Measurements from ENCODE around the gene PRRT1. TPM values are rescaled to one million over a fixed set of nuclear protein-coding genes. Genes with fewer than 3 reads are reported as not detected.
A peak's percentile ranks its signal among the peaks of the same experiment; 100 is the strongest.

Gene PRRT1
- polyA plus RNA-seq, 1 donor: 5.3 TPM

DNA sequence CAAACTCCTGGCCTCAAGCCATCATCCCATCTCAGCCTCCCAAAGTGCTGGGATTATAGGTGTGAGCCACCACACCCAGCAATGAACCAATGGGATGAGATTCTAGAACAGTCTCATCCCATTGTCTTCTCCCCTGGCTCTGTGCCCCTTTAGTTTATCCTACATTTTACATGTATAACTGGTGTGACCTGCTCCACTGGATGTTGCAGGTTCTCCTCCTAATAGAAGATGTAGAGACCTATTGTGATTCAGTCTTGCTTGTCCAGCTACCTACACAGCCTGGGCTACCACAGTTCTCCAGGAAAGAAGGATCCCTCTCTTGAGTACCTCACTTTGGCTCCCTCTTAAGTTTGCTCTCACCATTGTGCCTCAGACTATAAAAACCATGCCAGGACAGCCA is 19.6 kb downstream of the PRRT1 start:
- H3K36me3 ChIP-seq (ENCODE audit: control insufficient read depth, insufficient read depth, low read length): no peaks in the 10 kb centered on the region
- H3K27ac ChIP-seq (ENCODE audit: low read length): no peak overlapping the region
- H3K27me3 ChIP-seq (ENCODE audit: control insufficient read depth, insufficient read depth, low read length): no peaks in the 10 kb centered on the region
- H3K9me3 ChIP-seq (ENCODE audit: control insufficient read depth, low read depth, low read length): no peaks in the 10 kb centered on the region
- DNase-seq: no peak
- H3K4me1 ChIP-seq (ENCODE audit: control insufficient read depth, insufficient read depth, low read length): peaks cover 16% of the 10 kb centered on the region
- no peak overlapping the region for H3K4me3 ChIP-seq (ENCODE audit: low read length)

DNA sequence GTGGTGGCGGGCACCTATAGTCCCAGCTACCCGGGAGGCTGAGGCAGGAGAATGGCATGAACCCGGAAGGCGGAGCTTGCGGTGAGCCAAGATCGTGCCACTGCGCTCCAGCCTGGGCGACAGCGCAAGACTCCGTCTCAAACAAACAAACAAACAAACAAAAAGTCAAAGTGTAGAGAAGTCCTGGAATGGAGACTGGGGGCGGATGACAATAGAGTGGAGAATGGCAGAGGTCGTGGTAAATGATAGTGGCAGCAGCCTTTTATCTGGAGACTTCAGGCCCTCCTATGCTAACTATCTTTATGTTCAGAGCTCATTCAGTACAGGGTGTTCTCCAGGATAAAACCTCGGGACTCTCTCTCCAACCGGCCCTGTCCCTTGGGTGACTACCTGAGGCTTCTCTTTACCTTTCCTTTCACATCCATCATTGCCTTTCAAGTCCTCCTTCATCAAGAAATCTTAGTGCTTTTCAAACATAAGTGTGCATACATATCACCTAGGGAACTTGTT is 20.2 kb downstream of the PRRT1 start:
- H3K36me3 ChIP-seq (ENCODE audit: control insufficient read depth, insufficient read depth, low read length): peaks cover 4% of the 10 kb centered on the region
- H3K27me3 ChIP-seq (ENCODE audit: control insufficient read depth, insufficient read depth, low read length): no peaks in the 10 kb centered on the region
- no CpG with 5 or more reads among the region's 14 CpGs for WGBS (ENCODE audit: insufficient coverage, low lambda C conversion rate)
- DNase-seq: no peak
- H3K4me1 ChIP-seq (ENCODE audit: control insufficient read depth, insufficient read depth, low read length): peaks cover 22% of the 10 kb centered on the region
- no peak overlapping the region for H3K4me3 ChIP-seq (ENCODE audit: low read length)
- no peak overlapping the region for H3K27ac ChIP-seq (ENCODE audit: low read length)
- no peaks in the 10 kb centered on the region for H3K9me3 ChIP-seq (ENCODE audit: control insufficient read depth, low read depth, low read length)

DNA sequence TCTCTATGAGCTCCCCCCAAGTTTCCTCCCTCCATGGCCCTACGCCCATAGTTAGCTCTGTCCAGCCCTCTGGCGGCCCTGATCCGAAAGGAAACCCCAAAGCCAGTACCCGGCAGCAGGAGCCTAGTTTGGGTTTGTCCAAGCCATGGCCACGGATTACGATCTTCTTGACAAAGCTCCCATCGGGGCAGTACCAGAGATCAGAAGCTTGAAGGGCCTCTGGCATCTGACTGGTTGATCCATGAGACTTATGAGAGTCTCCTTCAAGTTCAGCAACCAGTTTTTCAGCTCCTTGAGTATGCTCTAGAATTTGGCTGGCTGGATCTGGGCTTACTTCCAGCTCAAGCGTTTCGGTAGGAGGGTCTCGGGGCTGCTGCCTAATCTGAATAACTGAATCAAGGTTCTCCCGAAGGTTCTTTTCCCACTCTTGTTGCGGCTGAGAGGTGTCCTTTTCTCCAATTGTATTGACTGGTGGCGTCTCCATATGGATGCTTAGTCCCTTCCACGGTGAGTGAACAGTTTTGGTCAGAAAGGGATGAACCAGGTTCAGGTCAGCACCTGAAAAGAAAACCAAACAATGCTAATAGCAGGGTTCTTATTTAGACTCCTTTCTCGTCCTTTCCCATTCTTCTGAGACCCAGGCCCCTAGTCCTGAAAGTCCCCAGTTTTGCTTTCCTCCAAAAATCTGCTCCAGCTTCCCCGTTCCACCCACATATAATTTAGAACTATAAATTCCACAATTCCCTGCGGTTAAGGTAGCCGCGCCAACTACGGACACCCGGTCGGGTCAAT is 22.2 kb downstream of the PRRT1 start:
- no peak for DNase-seq
- H3K9me3 ChIP-seq (ENCODE audit: control insufficient read depth, low read depth, low read length): no peaks in the 10 kb centered on the region
- no CpG with 5 or more reads among the region's 22 CpGs for WGBS (ENCODE audit: insufficient coverage, low lambda C conversion rate)
- H3K36me3 ChIP-seq (ENCODE audit: control insufficient read depth, insufficient read depth, low read length): peaks cover 17% of the 10 kb centered on the region
- H3K27me3 ChIP-seq (ENCODE audit: control insufficient read depth, insufficient read depth, low read length): no peaks in the 10 kb centered on the region
- H3K4me3 ChIP-seq (ENCODE audit: low read length): peak overlapping the region; percentile 70
- H3K4me1 ChIP-seq (ENCODE audit: control insufficient read depth, insufficient read depth, low read length): peaks cover 24% of the 10 kb centered on the region
- peak overlapping the region; percentile 76 for H3K27ac ChIP-seq (ENCODE audit: low read length)

DNA sequence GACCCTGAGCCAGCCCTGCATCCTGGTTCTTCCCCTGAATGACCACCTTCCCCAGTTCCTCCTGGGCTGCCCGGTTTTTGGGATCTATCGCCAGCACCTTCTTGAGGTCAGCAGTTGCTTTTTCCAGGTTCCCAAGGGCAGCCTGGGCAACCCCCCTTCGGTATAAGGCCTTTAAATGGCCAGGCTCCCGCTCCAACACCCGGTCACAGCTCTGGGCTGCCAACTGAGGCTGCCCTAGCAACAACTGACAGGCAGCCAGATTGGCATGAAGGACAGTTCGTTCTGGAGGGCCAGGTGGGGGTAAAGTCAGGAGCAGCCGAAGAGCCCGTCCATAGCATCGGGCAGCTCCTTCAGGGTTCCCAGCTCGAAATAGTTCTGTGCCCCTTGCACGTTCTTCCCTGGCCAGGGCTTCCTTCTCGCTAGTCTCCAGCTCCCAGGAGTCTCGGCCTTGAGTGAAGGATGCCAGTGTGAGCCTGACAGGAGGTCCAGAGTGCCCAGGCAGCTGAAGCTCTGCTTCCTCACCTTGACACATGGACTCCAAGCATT is 22.9 kb downstream of the PRRT1 start:
- Histone ChIP-seq H3K27ac (ENCODE audit: low read length) (no peak overlapping the region), H3K36me3 (ENCODE audit: control insufficient read depth, insufficient read depth, low read length) (peaks cover 24% of the 10 kb centered on the region), H3K27me3 (ENCODE audit: control insufficient read depth, insufficient read depth, low read length) (no peaks in the 10 kb centered on the region), H3K4me1 (ENCODE audit: control insufficient read depth, insufficient read depth, low read length) (peaks cover 24% of the 10 kb centered on the region), H3K9me3 (ENCODE audit: control insufficient read depth, low read depth, low read length) (no peaks in the 10 kb centered on the region), H3K4me3 (ENCODE audit: low read length) (peak overlapping the region; percentile 70)
- WGBS (ENCODE audit: insufficient coverage, low lambda C conversion rate): no CpG with 5 or more reads among the region's 13 CpGs
- no peak for DNase-seq

DNA sequence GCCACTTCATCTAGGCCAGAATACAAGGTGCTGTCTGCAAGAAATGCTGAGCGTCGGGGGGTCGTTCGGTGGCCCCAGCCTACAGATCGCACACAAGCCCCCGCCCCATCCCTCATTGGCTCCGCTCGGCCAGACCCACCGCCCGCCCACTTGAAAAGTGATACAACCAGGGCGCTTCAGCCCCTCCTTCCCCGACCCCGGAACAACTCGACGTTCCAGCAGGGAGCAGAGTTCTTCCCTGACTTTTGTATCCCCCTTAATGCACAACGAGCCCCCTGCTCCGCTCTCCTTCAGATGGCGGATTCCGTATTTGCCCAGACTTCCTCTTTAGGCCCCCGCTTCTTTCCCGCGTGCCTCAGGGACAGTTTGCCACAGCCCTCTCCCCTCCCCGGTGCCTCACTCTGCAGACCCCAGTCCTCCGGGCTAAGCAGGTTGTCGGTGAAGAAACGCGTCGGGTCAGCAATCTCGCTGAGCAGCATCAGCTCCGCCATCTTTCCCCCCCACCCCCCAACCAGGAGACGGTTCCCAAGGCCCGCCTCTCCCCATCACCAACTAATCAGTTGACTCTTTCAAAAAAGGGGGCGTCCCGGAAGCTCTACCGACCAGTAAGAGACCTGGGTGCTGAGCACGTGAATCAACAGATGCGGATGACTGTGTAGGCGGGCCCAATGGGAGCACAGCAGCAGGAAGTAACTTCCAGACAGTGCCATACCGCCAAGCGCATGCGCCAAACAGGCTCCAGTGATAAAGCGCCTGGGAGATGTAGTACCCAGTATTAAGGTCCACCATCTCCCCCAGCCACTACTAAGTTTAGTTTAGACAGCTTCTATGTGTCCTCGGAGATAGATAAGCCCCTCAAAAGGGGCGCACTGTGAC is 23.8 kb downstream of the PRRT1 start, which contains the start of gene ATF6B:
Gene ATF6B, minus strand, starts transcription at position 530 of the 876 bp plus-strand sequence. Its CDS starts 39 bp downstream, at position 491.
- Histone ChIP-seq H3K27ac (ENCODE audit: low read length) (peak within 1 kb of the TSS; percentile 89), H3K27me3 (ENCODE audit: control insufficient read depth, insufficient read depth, low read length) (no peaks in the 10 kb centered on the region), H3K9me3 (ENCODE audit: control insufficient read depth, low read depth, low read length) (no peaks in the 10 kb centered on the region), H3K4me1 (ENCODE audit: control insufficient read depth, insufficient read depth, low read length) (peaks cover 24% of the 10 kb centered on the region), H3K4me3 (ENCODE audit: low read length) (peak within 1 kb of the TSS; percentile 97), H3K36me3 (ENCODE audit: control insufficient read depth, insufficient read depth, low read length) (peaks cover 29% of the 10 kb centered on the region)
- DNase-seq: peak; percentile 100
- no CpG with 5 or more reads among the region's 44 CpGs for WGBS (ENCODE audit: insufficient coverage, low lambda C conversion rate)

DNA sequence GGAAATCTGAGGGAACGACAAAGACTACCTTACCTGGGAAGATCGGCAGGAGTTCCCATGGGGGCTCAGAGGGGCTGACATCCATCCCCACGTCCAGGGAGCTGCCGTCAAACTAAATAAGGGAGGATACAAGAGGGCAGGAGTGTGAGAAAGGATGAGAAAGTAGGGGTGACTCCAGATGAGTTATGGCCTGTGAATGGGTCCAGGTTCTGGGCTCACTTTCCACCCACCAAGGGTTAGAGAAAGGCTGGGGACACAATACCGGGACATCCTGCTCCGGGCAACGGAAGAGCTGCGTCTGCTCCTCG is 24.4 kb downstream of the PRRT1 start:
- DNase-seq: no peak
- Histone ChIP-seq H3K27ac (ENCODE audit: low read length) (peak overlapping the region; percentile 89), H3K4me3 (ENCODE audit: low read length) (peak overlapping the region; percentile 97), H3K36me3 (ENCODE audit: control insufficient read depth, insufficient read depth, low read length) (peaks cover 30% of the 10 kb centered on the region), H3K9me3 (ENCODE audit: control insufficient read depth, low read depth, low read length) (no peaks in the 10 kb centered on the region), H3K27me3 (ENCODE audit: control insufficient read depth, insufficient read depth, low read length) (no peaks in the 10 kb centered on the region), H3K4me1 (ENCODE audit: control insufficient read depth, insufficient read depth, low read length) (peaks cover 24% of the 10 kb centered on the region)
- WGBS (ENCODE audit: insufficient coverage, low lambda C conversion rate): no CpG with 5 or more reads among the region's 9 CpGs

DNA sequence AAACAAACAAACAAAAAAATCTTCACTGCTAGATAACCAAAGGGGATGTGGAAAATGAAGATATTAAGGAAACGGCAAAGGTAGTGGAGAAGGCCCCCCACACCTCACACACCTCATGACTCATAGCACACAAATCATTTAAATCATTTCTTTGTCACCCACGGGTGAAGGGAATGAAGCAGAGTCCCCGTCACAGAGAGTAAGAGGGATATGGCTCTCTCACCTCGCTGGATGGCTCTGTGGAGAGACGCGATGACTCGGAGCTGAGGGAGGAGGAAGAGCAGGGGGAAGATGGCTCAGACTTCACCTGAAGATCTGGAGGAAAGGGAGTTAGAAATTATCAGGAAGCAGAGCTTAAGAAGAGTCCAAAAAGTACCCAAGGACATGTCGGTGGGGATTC is 24.9 kb downstream of the PRRT1 start:
- 20% methylated on average over 2 of the region's 8 CpGs for WGBS (ENCODE audit: insufficient coverage, low lambda C conversion rate)
- H3K36me3 ChIP-seq (ENCODE audit: control insufficient read depth, insufficient read depth, low read length): peaks cover 34% of the 10 kb centered on the region
- H3K27me3 ChIP-seq (ENCODE audit: control insufficient read depth, insufficient read depth, low read length): no peaks in the 10 kb centered on the region
- peaks cover 24% of the 10 kb centered on the region for H3K4me1 ChIP-seq (ENCODE audit: control insufficient read depth, insufficient read depth, low read length)
- no peak for DNase-seq
- H3K4me3 ChIP-seq (ENCODE audit: low read length): peak overlapping the region; percentile 97
- no peak overlapping the region for H3K27ac ChIP-seq (ENCODE audit: low read length)
- H3K9me3 ChIP-seq (ENCODE audit: control insufficient read depth, low read depth, low read length): no peaks in the 10 kb centered on the region

DNA sequence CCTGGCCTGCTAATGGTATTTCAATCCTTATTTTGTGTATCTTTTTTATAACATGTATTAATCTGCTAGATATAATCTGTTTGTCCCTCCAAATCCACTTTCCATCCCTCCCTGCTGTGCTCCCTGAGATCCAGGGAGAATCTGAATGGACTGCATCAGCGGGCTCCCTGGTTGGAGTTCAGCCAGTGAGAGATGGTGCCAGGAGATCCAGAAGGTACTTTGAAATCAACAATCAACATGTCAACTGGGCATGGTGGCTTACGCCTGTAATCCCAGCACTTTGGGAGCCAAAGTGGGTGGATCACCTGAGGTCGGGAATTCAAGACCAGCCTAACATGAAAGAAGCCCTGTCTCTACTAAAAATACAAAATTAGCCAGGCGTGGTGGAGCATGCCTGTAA is 28.1 kb downstream of the PRRT1 start:
- no peak for DNase-seq
- Histone ChIP-seq H3K4me1 (ENCODE audit: control insufficient read depth, insufficient read depth, low read length) (peaks cover 24% of the 10 kb centered on the region), H3K27ac (ENCODE audit: low read length) (no peak overlapping the region), H3K9me3 (ENCODE audit: control insufficient read depth, low read depth, low read length) (no peaks in the 10 kb centered on the region), H3K27me3 (ENCODE audit: control insufficient read depth, insufficient read depth, low read length) (no peaks in the 10 kb centered on the region), H3K36me3 (ENCODE audit: control insufficient read depth, insufficient read depth, low read length) (peaks cover 56% of the 10 kb centered on the region), H3K4me3 (ENCODE audit: low read length) (no peak overlapping the region)
- WGBS (ENCODE audit: insufficient coverage, low lambda C conversion rate): no CpG with 5 or more reads among the region's 4 CpGs

DNA sequence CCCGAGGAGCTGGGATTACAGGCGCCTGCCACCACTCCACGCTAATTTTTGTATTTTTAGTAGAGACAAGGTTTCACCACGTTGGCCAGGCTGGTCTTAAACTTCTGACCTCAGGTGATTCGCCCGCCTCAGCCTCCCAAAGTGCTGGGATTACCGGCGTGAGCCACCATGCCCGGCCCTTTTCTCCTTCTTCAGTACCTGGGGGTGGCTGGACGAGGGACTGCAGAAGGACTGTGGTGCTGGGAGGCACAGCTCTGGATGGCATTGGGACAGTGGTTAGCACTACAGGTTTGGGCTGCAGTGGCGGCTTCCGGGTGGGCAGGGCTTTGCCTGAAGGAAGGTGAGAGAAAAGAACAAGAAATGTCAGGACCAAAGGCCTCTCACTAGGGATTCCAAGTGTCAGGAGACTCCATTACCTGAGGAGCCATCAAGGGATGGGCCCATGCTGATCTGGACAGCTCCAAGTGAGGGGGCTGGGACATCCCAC is 31.1 kb downstream of the PRRT1 start:
- Histone ChIP-seq H3K27ac (ENCODE audit: low read length) (no peak overlapping the region), H3K9me3 (ENCODE audit: control insufficient read depth, low read depth, low read length) (no peaks in the 10 kb centered on the region), H3K4me1 (ENCODE audit: control insufficient read depth, insufficient read depth, low read length) (peaks cover 12% of the 10 kb centered on the region), H3K4me3 (ENCODE audit: low read length) (no peak overlapping the region), H3K27me3 (ENCODE audit: control insufficient read depth, insufficient read depth, low read length) (no peaks in the 10 kb centered on the region), H3K36me3 (ENCODE audit: control insufficient read depth, insufficient read depth, low read length) (peaks cover 73% of the 10 kb centered on the region)
- no peak for DNase-seq
- no CpG with 5 or more reads among the region's 12 CpGs for WGBS (ENCODE audit: insufficient coverage, low lambda C conversion rate)
